GM12874 (cell line): ENCODE measurements around the gene ZNF683.

Source experiments
- TF ChIP-seq, protein P1 (sequence below): IDR thresholded peaks from 2 replicates; pipeline ENCODE4 v1.5.1; 2011; ENCODE audit warnings: low read depth, mild to moderate bottlenecking, control low read depth, low read length, moderate library complexity; ENCODE audit not compliant: insufficient read depth

ZNF683 gene

DNA sequence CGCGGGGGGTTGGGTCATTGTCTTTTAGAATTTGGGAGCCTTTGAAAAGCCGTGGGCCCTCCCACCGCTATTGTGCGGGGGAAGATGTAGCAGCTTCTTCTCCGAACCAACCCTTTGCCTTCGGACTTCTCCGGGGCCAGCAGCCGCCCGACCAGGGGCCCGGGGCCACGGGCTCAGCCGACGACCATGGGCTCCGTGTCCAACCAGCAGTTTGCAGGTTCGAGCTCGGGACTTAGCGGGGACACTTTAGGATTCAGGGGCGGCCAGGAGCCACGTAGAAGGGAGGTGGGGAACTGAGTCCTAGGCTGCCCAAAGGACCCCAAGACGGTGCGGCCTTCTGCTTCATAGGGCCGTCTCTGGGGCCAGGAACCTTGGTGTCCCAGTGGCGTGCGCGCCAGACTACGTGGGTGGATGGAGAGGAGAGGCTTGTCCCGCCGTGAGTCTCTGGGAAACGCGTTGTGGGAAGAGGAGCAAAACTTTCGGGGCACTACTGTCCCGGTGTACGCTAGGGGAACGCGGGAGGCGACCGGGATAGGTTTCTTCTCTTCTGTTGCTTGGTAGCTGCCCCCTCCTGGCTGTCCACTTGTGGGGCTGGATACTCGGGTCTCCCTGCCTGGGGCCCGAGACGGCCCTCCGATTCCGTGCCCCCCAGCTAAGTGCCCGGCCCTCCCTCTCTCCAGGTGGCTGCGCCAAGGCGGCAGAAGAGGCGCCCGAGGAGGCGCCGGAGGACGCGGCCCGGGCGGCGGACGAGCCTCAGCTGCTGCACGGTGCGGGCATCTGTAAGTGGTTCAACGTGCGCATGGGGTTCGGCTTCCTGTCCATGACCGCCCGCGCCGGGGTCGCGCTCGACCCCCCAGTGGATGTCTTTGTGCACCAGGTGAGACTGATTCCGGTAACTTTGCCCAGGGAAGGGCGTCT lies 38.4 kb upstream of the ZNF683 start, which contains the start of gene LIN28A:
Gene LIN28A (plus strand): TSS at position 112 of the 918 bp plus-strand sequence. CDS start 75 bp downstream, at position 187.
- TF ChIP-seq, protein P1, sequence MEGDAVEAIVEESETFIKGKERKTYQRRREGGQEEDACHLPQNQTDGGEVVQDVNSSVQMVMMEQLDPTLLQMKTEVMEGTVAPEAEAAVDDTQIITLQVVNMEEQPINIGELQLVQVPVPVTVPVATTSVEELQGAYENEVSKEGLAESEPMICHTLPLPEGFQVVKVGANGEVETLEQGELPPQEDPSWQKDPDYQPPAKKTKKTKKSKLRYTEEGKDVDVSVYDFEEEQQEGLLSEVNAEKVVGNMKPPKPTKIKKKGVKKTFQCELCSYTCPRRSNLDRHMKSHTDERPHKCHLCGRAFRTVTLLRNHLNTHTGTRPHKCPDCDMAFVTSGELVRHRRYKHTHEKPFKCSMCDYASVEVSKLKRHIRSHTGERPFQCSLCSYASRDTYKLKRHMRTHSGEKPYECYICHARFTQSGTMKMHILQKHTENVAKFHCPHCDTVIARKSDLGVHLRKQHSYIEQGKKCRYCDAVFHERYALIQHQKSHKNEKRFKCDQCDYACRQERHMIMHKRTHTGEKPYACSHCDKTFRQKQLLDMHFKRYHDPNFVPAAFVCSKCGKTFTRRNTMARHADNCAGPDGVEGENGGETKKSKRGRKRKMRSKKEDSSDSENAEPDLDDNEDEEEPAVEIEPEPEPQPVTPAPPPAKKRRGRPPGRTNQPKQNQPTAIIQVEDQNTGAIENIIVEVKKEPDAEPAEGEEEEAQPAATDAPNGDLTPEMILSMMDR = no peak

DNA sequence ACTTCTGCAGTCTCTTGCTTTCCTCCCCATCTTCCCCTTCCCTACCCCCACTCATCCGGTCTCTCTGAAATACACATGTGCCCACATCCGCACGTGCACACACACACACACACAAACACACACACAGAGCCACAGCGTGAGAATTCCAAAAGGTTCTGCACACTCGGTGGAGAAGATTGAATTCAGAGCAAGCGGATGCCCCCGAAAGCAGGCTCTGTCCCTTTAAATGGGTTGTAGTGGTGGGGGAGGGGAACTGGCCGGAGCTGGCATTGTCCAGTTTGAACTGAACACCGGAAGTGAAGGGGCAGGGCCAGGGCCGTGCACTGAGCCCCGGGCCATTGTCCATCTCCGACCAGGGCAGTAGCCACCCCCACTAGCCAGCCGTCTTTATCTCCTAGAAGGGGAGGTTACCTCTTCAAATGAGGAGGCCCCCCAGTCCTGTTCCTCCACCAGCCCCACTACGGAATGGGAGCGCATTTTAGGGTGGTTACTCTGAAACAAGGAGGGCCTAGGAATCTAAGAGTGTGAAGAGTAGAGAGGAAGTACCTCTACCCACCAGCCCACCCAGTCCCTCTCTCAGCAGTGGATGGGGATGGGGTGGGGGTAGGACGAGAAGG lies 36.7 kb upstream of the ZNF683 start:
- TF ChIP-seq, protein P1 = no peak

DNA sequence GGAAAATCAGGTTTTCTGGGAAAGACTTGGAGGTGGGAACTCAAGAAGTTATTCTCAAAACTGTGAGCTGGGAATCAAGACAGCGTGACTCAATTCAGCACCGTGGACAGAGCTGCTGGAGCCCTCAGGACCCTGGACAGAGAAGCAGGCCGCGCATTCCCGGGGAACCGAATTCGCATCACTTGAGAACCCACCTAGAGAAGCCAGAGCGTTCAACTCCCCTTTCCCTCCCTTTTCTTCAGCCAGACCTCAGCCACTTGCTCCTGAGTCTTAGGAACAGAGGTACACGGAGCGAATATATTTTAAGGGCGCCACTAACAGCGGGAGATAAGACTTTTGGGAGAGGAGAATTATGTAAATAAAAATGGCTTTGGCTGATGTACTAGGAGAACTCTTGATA lies 36.1 kb upstream of the ZNF683 start:
- TF ChIP-seq, protein P1 = no peak

DNA sequence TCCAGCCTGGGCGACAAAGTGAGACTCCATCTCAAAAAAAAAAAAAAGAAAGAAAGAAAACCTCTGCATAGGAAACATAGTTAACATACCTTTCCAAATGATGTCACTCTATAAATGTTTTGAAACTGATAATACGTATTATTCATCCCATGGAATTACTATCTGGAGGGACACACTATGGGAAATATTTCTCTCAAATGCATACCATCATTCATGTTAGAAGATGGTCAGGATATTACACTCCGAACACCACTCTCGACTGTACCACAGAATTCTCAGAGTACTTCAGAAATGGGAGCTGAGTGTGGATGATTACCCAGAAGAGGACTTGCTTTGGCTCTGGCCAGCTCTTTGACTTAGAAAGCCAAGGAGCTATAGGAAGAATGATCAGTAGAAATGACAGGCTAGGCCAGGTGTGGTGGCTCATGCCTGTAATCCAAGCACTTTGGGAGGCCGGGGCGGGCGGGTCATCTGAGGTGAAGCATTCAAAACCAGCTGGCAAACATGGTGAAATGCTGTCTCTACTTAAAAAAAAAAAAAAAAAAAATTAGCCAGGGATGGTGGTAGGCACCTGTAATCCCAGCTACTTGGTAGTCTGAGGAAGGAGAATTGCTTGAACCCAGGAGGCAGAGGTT lies 32.8 kb upstream of the ZNF683 start:
- TF ChIP-seq, protein P1 = no peak

DNA sequence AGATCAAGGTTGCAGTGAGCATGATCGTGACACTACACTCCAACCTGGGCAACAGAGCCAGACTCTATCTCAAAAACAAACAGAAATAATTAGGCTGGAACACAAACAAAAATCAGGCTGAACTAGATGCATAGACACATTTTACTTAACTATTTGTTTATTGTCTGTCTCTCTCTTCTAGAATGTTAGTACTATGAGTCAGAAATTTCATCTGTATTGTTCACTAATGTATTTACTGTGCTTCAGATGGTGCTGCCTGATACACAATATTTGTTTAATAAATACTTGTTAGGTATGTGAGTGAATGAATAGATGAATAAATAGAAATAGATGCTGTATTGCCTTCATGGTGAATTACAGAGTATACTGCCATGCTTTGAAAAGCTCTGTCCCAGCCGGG lies 32.1 kb upstream of the ZNF683 start:
- TF ChIP-seq, protein P1 = no peak

DNA sequence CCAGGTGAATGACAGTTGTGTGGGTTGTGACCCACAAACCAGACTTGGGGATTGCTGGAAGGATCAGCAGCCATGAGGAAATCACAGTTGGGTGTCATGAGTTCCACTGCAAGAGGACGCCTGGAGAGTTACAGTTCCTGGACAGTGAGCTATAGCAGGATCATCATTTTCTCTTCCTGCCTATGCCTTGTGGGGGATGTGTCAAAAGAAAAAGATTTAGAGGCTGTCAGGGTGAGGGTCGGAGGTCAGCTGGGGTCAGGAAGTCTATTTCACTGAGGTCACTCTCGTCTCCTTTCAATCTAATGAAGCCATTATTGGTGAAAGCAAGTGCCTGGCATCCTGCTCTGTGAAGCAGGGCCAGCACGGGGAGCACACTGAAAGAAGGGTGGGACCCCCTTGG lies 31.1 kb upstream of the ZNF683 start:
- TF ChIP-seq, protein P1 = no peak

DNA sequence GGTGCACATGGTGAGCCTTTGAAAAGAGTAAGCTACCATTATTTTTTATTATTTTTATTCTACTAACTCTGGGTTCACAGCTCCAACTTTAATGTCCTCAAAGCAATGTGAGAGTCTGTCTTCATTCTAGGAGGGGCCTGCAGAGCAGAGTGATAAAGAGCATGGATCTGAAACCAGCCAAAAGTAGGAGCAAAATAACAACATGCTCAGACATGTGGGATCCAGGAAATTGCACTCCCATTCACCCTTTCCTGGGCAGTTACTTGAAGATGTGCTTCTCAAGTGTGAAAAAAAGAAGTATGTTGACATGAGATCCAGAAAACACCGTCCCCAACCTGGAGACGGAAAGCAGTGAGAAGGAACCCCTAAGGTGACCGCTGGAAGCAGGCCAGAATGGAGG lies 29.3 kb upstream of the ZNF683 start:
- TF ChIP-seq, protein P1 = no peak
